Measurements from ENCODE around the gene GPRC5B.

The GPRC5B gene

DNA sequence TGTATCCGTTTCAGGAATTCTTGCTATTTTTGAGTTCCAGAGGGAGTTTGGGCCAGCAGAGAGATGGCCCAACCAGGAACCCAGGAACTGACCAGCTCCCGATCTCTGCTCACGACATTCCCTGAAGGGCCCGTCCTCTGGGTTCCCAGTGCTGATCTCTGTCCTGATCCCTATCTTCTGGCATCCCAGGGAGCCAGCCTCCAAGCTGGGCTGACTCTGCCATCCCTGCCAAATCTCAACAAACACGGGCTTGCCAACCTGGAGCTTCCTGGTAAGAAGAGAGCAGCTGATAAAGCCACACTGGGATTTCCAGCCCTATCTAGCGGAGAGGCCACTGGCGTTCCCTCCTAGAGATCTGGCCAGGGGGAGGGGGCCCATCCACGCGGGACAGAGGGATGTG is 16.2 kb downstream of the GPRC5B start:
- no peak for DNase-seq

DNA sequence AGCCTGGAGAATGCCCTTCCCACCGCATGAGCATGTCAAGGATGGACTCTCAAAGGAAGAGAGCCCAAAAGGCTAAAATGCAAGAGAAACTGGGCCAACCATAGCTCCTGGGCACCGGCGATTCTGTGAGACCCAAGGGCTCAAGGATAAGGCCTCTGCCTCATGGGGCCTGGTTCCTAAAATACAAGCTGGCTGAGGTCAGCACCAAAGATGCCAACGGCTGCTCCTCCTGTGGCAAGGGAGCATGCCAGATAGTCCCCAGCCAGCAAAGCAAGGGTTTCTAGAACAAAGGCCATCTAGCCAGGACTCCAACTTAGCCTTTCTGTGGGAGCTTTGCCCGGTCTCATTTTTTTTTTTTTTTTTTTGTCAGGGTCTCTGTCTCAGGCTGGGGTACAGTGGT is 20.1 kb downstream of the GPRC5B start:
- DNase-seq: no peak

DNA sequence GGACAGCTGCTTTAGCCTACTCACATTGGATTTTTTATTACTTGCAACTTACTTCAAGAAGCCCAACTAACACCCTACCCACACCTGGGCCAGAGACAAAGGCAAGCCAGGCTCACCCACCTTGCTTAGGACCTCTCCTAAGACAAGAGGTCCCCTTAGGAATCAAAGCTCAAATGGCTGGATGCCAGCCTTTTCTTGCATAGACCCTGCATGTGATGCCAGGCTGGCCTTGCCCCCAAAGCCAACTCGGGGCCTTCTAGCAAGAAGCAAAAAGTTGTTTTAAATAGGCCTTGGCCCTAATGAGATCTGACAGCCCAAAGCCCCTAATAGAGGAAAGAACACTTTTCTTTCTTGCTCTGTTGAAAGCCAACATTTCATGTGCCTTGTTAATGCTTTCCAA is 20.7 kb downstream of the GPRC5B start:
- DNase-seq: no peak

DNA sequence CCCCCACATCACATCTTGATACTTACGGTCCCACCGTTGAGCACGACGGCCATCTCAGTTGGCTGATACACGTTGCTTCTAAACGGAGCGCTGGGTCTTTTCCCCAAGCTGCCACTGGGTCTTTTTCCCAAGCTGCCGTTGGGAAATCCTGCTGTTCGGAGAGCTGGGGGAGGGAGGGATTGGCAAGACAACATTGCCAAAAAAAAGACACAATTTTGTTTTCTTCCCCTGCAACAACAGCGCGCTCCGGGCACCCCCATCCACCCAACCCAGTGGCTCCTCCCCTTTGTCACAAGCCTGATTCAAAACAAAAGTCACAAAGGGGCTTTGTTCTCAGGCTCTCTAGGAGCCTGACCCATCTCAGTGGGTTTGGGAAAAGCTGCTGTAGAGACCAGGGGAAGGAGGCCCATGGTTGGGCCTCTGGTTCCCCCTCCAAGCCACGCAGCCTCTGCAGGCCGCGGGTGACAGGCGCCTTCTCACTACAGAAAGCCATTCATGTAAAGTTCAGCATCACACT is 22.8 kb downstream of the GPRC5B start:
- no peak for DNase-seq

DNA sequence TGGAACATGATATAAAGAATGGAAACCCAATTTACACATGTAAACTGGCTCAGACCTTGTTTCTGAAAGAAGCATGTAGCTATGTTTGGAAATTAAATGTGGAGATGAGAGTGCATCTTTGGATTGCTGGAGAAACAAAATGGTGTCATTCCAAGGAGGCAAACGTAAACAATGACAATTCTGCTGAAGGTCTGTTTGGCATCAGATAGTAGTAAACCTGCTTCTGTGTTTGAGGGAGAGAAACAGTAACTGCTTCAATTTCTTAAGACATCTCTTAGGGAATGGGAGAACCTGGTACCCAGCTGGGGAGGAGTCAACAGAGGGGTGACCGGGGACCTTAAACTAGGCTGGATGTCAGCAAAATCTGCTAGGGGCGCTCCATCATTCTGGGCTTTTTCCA is 23.5 kb downstream of the GPRC5B start:
- DNase-seq: no peak

DNA sequence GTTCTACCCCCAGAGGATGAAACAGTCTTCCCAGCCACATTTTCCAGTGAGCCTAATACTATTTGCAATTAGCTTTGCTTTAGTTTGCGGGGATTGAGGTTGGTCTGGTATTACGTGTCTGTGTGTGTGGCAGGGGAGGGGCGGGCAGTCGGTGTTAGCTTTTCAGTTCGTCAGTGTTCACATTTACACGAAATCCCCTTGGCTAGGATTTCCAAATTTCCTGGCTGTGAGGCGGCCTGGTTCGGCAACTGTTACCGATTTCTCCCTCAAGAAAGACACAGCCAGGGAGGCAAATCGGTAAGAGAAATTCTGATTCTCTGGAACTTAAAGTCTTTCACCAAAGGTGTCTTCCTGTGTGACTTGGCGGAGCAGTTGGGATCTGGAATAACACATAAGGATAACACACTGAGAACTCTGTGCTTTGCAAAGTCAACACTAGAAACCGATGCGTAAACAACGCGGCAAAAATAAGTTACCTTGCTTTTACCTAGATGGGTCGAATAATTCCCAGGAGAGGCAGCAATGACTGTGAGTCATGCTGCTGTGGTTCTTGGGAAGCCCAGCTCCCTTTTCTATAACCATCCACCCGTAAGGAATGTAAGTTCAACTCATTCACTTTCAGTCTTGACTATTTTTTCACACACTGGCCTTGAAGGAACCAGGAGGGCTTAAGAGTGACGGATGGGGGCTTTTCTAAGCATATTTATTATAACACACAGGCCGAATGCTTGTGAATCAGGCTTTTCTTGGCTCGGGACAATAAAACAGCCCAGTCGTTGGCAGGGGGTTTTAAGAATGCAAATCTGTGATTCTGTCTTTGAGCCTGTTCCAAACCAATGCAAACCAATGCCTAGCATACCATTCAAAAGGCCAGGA is 24.2 kb downstream of the GPRC5B start:
- DNase-seq: no peak

DNA sequence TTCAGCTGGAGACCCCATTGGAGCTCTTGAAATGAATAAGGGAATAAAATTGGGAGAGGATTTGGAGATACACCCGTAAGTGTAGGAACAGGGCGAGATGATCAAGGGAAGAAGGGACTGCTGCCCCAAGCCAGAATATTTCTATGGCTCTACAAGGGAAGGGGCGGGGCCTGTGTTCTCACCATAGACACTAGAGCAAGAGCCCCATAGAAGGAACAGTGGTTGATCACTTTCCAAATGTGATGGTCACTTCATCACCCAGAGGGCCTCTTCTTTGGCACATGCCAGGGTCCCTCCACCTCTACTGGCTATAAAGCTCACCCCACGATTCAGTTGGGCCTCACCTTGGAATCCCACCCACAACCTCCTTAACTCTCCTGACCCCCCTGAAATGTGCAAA is 25.0 kb downstream of the GPRC5B start:
- DNase-seq: no peak

DNA sequence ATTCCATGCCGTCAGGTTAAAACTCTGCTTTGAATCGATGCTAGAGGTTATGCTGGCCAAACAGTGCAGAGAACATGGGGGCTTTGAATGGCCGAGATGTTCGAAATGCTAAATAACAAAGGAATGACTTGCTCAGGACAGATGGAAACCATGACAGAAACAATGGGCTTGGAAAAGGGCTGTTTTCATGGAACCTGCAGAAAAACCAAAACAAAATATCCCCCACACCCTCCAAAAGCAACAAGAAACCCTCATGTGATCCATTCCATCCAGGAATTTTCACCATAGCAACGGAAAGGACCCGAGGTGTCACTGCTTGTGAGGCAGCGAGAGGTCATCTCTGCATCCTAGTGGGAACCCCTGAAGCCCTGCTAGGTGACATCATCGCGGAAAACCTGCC is 25.5 kb downstream of the GPRC5B start:
- no peak for DNase-seq

DNA sequence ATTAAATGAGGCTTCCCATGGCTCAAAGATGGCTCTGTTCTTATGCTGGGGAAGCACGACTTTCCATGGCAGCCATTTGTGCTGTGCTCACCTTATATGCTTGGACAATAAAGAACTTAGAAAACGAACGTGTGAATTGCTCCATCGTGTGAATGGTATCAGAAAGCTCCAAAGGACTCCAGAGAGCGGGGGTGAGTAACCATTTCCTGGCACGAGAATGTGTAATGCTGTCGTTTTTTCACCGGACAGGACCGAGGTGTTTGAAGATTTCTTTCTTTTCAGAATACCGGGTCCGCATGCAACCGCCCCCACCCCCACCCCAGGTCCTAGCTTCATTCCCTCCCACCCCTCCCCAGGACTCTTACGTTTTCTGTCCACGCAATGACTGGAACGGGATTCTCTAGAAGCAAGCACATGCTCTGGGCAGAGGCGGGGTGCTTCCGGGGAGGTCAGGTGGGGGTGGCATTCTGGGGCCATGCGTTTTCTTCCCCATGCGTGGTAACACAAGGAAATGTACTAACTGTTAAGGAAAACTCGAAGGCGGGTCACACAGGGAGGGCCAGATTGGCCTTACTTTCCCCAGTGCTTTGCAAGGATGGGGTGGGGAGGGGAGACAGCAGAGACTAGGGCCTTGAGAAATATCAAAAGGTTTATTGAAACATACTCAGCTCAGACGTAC is 26.2 kb downstream of the GPRC5B start:
- DNase-seq: no peak

DNA sequence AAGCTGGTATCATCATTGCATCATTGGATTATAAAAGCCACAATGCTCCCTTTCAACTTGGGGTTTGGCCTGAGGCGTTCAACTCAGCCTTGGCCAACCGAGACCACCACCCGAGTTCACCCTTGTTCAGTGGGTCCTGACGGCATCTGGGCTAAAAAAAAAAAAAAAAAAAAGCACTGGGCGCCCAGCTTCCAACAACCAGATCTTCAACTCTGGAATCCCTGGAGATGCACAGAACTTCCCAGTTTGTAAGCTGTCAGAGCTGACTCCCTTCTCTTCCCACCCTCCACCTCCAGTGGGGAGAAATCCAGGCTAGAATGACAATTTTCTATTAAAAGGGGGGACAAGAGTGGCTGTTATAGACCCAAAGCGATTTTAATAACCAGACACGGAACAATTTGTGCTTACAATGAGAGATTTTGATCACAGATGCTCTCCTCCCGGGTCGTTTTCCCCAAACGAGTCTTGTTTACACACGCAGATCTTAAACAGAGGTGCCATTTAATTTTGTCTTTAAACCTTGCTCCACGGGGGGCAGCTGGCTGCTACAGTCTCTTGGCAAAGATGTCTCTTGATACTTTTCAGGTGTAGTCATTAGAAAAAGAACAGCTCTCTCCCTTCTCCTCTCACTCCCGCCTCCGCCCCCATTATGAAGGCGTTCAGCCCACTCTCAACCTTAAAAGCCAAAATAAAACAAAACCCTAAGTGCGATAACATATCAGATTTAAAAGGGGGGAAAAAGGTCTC is 26.9 kb downstream of the GPRC5B start:
- DNase-seq: no peak

DNA sequence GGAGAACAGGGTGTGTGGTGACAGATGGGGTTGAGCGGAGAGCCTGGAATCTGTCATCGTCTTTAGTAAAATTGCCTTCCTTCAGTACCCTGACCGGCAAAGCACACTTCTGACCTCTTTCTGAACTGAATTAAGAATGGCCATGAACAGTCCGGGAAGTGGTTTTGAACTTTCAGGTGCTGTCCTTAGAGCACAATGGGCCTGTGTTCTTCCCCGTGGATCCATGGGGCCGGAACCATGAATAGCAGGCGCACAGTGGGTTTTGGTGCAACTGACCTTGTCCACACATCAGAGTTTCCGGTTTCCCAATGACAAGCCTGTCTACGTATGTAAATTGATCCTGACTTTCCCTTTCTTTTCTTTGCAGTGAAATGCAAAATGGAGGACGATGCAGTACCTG is 28.5 kb downstream of the GPRC5B start:
- no peak for DNase-seq

DNA sequence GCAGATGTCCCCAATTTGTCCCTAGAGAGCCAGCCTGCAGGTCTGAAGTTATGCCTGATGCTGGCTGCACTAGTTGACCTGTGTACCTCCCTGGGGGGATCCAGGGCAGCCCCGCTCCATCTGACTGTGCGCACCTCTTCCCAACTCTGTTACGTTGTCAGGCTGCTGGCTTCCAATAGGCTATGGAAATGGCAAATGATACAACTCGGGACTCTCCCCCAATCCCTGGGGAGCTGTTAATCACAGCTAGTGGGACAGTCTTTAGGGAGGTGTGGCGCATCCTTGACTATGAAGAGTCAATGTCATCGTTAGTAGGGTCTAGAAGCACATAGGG is 30.1 kb downstream of the GPRC5B start:
- DNase-seq: no peak

DNA sequence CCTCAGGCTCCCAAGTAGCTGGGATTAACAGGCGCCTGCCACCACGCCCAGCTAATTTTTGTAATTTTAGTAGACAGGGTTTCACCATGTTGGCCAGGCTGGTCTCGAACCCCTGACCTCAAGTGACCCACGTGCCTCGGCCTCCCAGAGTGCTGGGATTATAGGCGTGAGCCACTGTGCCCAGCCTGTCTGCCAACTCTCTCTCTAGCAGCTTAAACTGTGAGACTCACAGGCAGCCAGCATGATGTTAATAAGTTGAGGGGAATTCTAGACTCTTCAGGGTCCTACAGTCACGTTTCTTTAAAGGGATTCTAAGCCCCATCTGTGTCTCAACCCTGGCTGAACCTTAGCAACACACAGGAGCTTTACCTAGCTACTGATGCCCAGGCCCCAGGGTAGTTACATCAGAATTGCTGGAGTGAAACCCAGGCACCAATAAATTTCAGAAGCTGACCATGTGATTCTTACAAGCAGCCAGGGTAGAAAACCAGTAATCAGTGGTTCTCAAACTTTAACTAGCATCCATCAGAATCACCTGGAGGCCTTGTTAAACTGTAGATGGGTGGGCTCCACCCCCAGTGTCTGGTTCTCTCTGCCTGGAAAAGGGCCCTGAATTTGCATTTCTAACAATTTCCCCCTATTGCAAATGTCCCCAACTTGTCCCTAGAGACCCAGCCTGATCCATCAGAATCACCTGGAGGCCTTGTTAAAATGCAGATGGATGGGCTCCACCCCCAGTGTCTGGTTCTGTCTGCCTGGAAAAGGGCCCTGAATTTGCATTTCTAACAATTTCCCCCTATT is 30.7 kb downstream of the GPRC5B start:
- DNase-seq: peak; percentile 35

DNA sequence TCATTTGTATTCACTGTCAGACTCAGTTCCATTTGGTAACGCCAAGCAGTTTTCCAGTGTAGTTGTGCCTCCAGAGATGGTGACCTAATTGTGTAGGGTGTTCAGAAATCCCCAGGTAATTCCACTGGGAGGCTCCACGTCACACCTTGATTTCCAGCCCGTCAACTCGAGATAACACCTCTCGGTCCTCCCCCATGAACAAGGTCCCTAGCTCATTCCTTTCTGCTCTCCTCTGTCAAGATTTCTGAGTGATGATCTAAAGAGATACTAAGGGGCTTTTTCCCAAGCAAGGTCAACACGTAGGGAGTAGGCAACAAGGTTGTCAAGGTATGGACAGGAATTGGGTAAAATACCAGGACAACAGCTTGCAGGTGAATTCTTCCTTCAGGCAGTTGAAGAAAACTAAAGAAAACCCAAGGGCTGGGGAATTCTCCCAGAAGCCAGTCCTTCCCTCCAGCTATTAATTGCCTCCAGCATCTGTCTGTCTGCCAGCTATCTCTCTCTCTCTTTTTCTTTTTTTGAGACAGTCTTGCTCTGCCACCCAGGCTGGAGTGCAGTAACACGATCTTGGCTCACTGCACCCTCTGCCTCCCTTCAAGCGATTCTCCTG is 31.4 kb downstream of the GPRC5B start:
- no peak for DNase-seq

DNA sequence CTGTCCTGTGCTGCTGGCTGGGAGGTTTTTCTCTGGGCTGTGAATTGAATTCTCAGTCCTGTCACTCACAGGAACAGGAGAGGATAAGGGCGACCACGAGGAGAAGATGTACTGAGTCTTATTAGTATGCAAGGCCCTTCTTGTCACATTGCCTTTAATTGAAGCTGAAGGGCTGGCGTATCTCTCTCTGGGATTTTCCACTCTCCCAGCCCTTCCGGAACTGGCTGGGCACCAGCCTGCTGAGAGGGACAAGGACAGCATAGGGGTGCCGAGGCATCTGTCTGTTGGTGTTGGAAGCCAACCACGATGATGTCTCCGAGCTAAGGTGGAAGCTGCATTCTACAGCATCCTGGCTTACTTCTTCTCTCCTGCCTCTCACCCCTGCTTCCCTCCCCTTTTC is 33.2 kb downstream of the GPRC5B start:
- no peak for DNase-seq

DNA sequence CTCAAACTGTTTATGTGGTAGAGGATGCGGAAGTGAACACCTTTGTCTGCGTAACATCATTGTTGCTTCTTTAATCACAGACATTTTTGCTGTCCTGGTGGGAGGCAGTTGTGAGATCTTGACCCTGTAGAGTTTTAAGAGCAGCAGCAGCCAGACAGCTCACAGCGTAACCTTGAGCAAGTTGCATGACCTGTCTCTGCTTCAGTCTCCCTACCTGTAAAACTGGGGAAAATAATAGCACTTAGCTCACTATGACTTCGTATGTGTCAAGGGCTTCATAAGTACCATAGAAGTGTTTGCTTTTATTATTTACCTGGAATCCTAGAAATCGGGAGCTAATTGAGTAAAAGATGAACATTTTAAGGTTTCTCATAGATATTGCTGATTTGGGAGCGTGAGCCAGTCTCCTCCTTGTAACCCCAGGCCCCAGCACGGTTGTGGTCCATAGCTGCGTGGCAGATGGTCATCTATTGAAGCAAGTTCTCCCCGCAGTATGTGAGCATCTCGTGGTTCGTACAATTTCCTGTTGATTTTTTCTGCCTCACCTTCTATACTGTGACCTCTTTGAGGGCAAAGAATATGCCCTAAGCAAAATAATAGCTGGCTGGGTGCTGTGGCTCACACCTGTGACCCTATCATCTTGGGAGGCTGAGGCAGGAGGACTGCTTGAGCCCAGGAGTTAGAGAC is 34.4 kb downstream of the GPRC5B start:
- no peak for DNase-seq

DNA sequence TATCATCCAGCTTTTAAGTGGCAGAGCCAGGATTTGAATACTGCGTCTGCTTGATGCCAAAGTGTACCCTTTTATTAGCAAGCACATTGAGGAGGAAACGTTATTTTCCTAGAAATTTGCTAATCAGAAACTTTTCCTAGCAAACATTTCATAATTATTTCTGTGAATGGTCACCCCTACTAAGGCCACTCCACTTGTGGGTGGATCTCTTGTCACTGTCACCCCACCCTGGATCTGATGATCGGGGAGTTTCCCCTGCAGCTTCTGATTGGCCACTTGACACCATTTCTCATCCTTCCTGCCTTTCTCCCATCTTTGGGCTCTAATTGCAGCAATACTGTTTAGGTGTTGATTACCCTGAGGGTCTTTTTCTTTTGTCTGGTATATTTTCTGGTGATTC is 35.9 kb downstream of the GPRC5B start:
- no peak for DNase-seq

DNA sequence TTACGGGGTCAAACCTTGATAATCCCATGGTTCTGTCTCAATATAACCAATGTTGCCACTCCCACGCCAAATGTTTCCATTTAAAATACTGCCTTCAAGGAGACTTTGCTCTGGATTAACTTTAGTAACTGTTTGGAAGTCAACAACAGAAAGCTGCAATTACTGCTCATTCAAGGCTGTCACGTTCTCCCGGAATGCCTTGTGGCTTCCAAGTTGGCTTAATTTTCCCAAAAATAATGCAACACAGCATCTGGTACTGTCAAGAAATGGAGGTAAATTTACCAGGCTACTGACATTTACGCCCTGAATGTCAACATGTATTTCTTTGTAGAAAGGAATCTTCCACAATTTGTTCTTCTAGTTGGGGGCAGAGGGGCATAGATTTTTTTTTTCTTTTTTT is 38.2 kb downstream of the GPRC5B start:
- DNase-seq: no peak

DNA sequence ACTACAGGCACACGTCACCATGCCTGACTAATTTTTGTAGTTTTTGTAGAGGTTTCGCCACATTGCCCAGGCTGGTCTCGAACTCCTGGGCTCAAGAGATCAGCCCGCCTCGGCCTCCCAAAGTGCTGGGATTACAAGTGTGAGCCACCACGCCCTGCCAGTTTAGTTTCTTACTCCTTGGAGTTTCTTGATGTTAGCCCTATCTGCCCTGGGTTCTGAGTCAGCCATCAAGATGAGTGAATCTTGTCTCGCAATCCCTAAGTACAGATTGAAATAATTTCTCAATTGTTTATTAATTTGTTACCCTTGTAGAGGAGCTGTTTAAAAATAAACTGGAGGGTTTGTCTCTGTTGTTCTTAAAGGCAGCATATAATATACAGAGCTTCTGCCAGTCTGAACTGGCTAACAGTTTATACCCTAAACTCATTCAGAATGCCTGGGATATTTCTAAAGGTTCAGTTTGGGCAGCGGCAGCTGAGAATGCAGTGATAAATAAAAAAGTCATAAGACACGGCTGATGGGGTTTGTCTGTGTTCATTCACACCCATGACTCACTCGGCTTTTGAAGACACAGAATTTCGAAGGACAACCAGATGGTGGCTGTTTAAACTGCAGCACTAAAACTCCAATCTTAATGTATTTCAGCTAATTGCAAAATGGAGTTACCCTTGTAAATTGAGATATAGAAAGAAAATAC is 39.6 kb downstream of the GPRC5B start:
- DNase-seq: no peak

DNA sequence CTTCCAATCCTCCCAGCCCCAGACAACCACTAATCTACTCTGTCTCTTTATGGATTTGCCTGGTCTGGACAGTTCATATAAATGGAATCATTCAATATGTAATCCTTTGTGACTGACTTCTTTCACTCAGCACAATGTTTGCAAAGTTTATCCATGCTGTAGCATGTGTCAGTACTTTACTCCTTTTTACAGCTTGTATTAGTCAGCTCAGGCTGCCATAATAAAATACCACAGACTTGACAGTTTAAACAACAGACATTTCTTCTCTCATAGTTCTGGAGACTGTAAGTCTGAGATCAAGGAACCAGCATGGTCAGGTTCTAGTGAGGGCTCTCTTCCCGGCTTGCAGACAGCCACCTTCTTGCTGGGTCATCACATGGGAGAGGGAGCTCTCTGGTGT is 41.3 kb downstream of the GPRC5B start:
- no peak for DNase-seq

Measured in NCI-H2107 (cell line).